Middle frontal gyrus (tissue), 1 donor: Measurements from ENCODE around the gene WDFY1.
"Not testable (repeated sequence)": the region's sequence is repeated elsewhere in the genome, so short reads cannot be mapped to it uniquely, and the experiment has no call there.

Experiments
- DNase-seq: peaks from one replicate; pipeline ENCODE4 v3.0.0-alpha.2; 2015; ENCODE audit warnings: low spot score; ENCODE audit errors: extremely low spot score

WDFY1 gene

DNA sequence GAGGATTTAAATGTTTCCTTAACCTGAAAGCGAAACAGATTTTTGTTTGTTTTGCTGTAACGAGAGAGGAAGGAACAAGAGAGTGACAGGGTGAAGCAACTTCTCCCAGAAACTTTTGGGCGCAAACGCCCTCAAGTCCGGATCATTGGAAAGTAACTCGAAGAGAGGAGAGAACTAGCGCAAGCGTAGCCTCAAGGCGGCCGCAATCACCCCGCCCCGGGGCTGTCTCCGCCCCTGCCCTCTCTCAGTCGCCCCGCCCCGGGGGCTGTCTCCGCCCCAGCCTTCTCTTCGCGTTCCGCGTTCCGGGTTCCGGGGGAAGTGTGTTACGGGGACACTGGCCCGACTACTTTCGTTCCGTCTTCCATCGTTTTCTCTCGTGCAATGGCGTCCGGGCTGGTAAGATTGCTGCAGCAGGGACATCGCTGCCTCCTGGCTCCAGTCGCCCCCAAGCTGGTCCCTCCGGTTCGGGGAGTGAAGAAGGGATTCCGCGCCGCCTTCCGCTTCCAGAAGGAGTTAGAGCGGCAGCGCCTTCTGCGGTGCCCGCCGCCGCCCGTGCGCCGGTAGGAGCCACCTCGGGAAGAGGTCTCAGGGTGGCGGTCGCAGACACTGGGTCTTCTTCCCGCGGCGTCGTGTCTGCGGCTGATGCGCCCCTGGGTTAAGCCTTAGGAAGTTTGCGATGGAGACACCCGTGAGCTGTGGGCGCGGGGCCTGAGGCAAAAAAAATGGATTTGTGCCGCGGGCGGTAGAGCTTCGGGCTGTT is 12.1 kb upstream of the WDFY1 start, which contains the start of gene MRPL44:
Gene MRPL44 (plus strand): TSS at position 372 of the 760 bp plus-strand sequence. CDS start 10 bp downstream, at position 382.
- peak; percentile 94 for DNase-seq

DNA sequence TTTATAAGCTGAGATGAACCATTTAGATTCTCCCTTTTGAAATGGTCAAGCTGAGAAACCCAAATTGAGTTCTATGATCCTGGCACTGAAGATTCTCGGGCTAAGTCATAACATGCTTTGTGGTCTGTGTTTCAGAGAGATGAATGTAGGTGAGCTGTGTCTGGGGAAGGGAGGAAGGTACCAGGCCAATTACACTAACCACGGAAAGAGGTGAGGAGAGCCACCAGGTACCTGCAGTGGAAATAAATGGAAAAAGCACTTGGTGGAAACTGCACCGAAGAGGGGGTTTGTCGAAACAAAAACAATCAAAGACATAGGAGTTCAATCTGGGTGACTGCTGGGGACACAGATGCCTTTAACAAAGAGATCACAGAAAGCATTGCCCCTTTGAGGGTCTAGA is 11.2 kb upstream of the WDFY1 start:
- no peak for DNase-seq

DNA sequence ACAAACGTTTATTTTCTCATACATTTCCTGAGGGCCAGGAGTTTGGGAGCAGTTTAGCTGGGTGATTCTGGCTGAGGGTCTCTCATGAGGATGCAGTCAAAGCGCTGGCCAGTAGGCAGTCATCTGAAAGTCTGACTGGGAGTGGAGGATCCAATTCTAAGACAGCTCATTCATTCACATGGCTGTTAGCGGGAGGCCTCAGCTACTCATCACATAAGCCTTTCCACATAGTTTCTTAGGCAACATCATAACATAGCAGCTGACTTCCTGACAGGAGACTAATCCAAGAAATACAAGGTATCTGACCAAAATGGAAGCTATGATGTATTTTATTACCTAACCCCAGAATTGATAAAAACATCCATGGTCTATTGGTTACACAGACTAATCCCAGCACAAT is 9.3 kb upstream of the WDFY1 start:
- no peak for DNase-seq

DNA sequence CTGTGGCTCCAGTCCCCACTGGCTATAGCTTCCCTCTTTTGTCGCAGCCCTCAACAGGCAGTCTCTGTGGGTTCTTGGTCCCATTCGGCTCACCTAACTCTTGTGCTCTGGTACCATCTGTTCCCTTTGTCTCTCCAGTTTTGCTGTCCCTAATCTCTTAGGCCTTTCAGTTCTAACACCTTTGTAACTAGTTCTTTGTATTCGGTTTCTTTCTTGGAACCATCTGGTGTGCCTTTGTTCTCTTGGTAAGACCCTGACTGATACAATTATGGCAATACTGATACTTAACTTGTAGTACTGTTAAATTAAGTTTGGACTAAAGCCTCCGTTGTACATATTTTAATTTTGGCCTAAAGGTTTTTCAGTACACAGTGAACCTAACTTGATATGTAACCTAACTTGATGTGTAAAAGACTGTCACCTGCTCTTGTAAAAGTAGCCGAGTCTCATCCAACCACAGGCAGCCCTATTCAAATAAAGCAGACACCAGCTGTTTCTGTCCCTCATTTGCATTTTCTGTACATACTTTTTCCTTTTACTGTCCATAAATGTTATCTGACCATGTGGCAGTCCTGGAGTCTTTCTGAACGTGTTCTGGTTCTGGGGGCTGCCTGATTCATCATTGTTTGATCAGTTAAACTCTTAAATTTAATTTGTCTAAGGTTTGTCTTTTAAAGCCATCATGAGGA is 7.3 kb upstream of the WDFY1 start:
- DNase-seq = no peak

- DNase-seq = no peak
These were observed 5.6 kb upstream of the WDFY1 start for GRCh38 chr2:223950448-223951347.

GRCh38 chr2:223949241-223949840 is 4.2 kb upstream of the WDFY1 start:
- DNase-seq = no peak

DNA sequence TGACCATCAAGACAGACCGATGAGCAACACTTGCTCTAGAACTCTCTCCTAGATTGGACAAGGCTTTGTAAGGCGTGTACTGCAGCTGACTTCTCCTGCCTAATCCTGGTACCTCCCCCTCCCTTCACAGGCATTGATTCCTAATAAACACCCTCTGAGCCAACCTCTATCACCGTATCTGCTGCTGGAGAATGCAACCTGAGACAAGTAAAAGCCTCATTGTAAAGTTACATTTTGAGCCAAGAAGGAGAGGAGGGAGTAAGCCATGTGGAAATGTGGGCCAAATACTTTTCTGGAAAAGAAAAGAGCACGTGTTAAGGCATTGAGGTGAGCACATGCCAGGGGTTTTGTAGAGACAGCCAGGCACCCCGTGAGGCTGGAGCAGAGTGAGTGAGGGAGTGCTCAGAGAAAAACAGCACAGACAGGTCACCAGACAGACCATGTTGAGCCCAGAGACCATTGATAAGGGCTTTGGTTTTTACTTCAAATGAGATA is 2.6 kb upstream of the WDFY1 start:
- no peak for DNase-seq

DNA sequence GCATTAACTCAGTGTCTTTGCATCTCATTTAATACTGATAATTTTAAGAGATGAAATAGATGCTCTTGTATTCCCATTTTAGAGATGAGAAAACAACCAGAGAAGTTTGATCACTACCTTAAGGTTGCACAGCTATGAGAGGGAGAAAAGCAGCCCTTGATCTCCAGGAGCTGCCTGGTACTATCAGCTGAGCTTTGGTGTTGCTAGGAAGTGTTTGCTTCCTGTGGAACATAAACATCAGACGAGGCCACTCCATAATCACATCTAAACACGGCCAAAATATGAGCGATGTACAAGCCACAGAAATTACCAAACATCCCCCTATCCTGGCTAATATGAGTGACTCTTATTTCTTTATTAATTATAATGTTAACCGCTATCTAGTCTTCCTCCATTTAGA is 620 bp upstream of the WDFY1 start:
- no peak for DNase-seq

- DNase-seq = no peak
These were observed 901 bp downstream of the WDFY1 start for GRCh38 chr2:223944166-223944702.

- no peak for DNase-seq
These were observed 1.6 kb downstream of the WDFY1 start for GRCh38 chr2:223943561-223944008.

DNA sequence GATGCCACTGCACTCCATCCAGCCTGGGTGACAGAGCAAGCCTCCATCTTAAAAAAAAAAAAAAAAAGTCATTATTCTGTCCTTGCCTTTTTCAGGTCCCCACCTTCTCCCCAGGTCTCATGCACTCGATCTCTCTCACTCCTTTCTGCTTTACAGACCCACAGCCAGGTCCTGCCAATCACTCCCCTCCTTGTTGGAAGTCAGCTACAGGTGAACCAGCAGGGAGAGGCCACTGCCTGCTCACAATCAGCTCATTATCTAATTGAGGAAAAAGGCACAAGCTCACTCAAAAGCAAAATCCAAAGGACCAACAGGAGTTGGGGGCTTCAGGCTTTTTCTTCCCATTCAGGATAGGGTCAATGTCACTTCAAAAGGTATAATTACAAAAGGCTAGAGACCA is 2.0 kb downstream of the WDFY1 start:
- no peak for DNase-seq

GRCh38 chr2:223941579-223942277 is 3.4 kb downstream of the WDFY1 start:
- DNase-seq = no peak

- not testable (repeated sequence) for DNase-seq
These were observed 5.7 kb downstream of the WDFY1 start for GRCh38 chr2:223939438-223939837.

DNA sequence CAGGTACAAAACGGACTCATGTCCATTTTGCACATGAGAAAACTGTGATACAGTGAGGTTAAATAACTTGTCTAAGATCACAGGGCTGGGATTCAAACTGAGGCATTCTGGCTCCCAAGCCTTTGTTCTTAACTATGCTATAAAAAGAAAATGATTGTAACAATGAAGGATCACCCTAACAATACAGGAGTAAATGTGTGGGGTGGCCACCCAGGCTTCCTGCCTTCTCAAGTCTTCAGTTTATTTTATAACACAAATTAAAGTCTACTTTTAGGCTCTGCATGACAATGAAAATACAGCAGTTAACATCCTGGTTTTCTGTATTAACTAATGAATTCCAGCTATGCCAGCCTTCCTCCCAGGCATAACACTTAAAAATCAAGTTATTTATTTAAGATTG is 7.6 kb downstream of the WDFY1 start:
- no peak for DNase-seq

DNA sequence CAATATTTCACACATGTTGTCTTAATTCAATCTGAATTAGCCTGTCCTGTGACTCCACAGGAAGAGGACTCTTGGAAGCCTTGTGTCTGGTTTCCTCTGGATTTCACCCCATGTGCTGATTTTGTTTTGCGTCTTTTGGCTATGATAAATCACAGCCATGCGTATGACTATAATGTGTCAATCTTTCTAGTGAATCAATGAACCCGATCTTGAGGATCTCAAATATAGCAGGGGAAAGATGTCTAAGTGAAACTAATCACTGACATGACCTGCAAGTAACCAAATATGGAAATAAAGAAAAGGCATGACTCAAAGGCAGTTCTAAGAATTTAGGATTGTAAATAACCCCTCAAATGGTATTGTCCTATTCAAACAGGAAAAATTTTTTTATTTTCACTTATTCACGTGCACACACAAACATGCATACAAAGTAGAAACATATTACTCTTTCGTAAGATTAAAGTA is 8.2 kb downstream of the WDFY1 start:
- no peak for DNase-seq

DNA sequence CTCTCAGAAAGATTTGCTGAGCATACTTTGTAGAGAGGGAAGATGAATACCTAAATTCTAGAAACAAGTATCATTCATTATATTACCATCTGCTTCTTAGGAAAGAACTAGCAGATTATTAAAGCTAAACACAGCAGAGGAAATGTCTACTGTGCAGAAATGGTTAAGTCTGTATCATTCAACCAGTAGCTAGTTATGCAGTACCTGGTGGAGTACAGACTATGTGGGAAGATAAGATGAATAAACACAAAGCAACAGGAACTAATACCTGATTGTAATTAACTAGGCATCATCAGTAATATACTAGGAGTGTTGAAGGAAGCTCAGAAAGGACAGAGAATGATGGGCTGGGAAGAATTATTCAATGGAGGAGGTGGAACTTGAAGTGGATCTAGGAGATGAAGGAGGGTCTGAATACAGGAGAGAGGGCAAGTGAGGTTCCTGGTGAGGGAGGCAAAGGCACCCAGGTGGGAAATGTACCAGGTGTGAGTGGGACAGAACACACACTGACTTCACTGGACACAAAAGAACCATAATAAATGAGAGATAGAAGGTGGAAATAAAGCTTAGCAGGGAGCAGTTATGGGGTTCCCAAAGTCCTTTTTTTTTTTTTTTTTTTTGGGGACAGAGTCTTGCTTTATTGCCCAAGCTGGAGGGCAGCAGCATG is 9.5 kb downstream of the WDFY1 start:
- no peak for DNase-seq

- no peak for DNase-seq
These were observed 10.3 kb downstream of the WDFY1 start for GRCh38 chr2:223934870-223935269.

DNA sequence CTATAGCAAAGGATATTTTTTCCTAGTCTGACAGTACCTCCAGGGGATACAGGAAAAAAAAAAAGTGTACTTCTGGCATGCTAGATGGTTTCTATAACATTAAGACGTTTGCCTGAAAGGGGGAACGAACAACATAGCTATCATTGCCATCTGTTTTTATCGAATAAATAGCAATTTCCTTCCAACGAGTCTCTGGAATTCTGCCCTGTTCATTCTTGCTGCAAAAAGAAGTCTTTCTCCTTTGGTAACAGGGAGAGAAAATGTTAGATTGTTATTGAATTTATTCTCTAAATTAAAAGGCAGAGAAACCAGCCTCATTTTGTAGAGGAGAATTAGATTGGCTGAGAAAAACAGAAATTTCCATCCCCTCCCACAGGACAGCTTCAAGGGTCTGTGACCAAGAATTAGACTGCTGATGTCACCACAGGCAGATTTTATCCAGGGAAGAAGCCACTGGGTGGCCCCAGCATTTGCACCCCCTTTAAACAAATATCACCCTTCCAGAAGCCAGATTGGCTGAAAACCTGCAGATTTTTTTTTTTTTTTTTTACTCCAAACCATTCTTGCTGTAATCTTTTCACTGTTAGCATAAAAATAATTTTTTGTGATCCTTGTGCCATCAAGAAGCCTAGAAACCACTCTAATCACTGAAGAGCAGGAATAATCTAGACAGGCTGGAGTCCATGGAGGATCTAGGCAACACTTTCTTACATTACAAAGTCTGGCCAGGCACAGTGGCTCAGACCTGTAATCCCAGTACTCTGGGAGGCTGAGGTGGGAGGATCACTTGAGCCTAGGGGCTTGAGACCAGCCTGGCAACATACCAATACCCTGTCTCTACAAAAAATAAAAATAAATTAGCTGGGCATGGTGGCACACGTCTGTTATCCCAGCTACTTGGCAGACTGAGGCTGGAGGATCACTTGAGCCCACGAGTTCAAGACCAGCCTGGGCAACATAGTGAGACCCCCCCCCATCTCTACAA is 12.0 kb downstream of the WDFY1 start:
- DNase-seq = no peak
